ENCODE results near the gene EZH2.

- TF ChIP-seq CTCF (IDR thresholded peaks at IDR 0.05; ENCODE audit: insufficient read depth, low read length), result no peak
- no peak for TF ChIP-seq SPI1 (IDR thresholded peaks at IDR 0.05; ENCODE audit: borderline replicate concordance, low read depth)
- no peak for TF ChIP-seq POLR2AphosphoS5 (IDR thresholded peaks at IDR 0.05; ENCODE audit: low read depth)
- TF ChIP-seq REST (IDR thresholded peaks at IDR 0.05; ENCODE audit: insufficient replicate concordance, low read depth), result no peak
Observed at GRCh38 chr7:148924011-148924410, 39.9 kb upstream of the EZH2 start.

Measured in HL-60 (cell line).